Upper lobe of left lung (tissue), 6 donors: ENCODE measurements around the gene MXRA8. TPM values are rescaled to one million over a fixed set of nuclear protein-coding genes. Genes with fewer than 3 reads are reported as not detected.

Experiments used
- ATAC-seq, 2 donors: fragments of 200-7000 bp; cut with Tn5 transposase; one replicate each; pipeline ENCODE4 v1.9.1; 2022; ENCODE audit warnings: mild to moderate bottlenecking in 2 of 2, moderate library complexity in 2 of 2; ENCODE audit not compliant: low FRiP score in 2 of 2
- DNase-seq, 2 donors: peaks; one replicate each; pipeline ENCODE4 v3.0.0-alpha.2; 2019 to 2020
- H3K27ac ChIP-seq, 4 donors: fragments of 200-600 bp; sonication (generic); one replicate each; pipeline ENCODE4 v1.5.1; 2016 to 2019
- H3K27me3 ChIP-seq, 4 donors: fragments of 200-600 bp; sonication (generic); one replicate each; pipeline ENCODE4 v1.5.1; 2017 to 2019
- H3K36me3 ChIP-seq, 4 donors: fragments of 200-600 bp; sonication (generic); one replicate each; pipeline ENCODE4 v1.5.1; 2016 to 2019
- H3K4me1 ChIP-seq, 4 donors: fragments of 200-600 bp; sonication (generic); one replicate each; pipeline ENCODE4 v1.5.1; 2018 to 2019
- H3K4me3 ChIP-seq, 4 donors: fragments of 200-600 bp; sonication (generic); one replicate each; pipeline ENCODE4 v1.5.1; 2017 to 2019; ENCODE audit warnings: mild to moderate bottlenecking in 2 of 4, moderate library complexity in 1 of 4
- H3K9me3 ChIP-seq, 4 donors: fragments of 200-600 bp; sonication (generic); one replicate each; pipeline ENCODE4 v1.5.1; 2018 to 2019
- CTCF ChIP-seq, 6 experiments: fragments of 450-650 bp in 4 of 6; fragments of 200-600 bp in 2 of 6; sonication (generic) in 2 of 6; IDR thresholded peaks; one replicate each; pipeline ENCODE4 v1.5.1; 2016 to 2019; ENCODE audit warnings: antibody characterized with exemption in 6 of 6
- EP300 ChIP-seq, 4 donors: sonication (generic); formaldehyde crosslinking; IDR thresholded peaks; one replicate each; pipeline ENCODE4 v1.5.1; 2017; ENCODE audit warnings: antibody characterized with exemption in 4 of 4, control low read depth in 2 of 4
- POLR2A ChIP-seq, 4 donors: fragments of 450-650 bp; IDR thresholded peaks; one replicate each; pipeline ENCODE4 v1.5.1; 2016 to 2017; ENCODE audit warnings: antibody characterized with exemption in 4 of 4, mild to moderate bottlenecking in 2 of 4
- POLR2AphosphoS5 ChIP-seq, 2 donors: sonication (generic); formaldehyde crosslinking; IDR thresholded peaks; one replicate each; pipeline ENCODE4 v1.5.1; 2017; ENCODE audit warnings: antibody characterized with exemption in 2 of 2
- WGBS, 2 donors: methylation state at CpG; one replicate each; pipeline ENCODE4 v1.1.5; 2017 to 2018; 5-methylcytosine and 5-hydroxymethylcytosine counted together
- total RNA-seq, 6 donors: library from RNA; depleted of rRNA in 4 of 6; stranded (reverse); fragments of >200 nt in 4 of 6; gene quantifications; one replicate each; pipeline versions ENCODE4 v1.1.0 to v1.2.1, GENCODE V29; 2016 to 2021
- donor health status: DM: no; HTN: no; CAD: no; lungs with moderate emphysema.
- donor health status: DM: no; HTN: yes; CAD: no; lungs with severe emphysema.

The MXRA8 gene
- total RNA-seq, 6 donors from 2014 or later, result 23.9 to 137 (median 63.4) TPM

DNA sequence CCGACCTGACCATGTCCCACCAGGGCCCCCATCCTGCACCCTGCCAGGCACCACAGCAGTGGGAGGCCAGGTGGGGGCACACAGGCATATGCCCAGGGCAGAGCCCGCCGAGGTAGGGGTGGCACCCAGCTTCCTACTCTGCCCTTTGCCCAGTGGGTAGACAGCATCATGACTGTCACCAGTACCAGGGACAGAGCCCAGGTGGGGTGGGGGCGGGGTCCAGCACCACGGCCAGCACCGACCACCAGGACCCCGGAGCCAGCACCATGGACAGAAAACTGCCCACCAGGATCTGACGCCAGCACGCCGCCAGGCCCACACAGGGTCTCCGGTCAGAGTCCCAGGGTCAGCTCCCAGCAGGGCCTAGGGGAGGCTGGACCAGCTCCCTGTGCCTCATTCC, 23.5 kb downstream of the MXRA8 start:
- DNase-seq, result peak in 1 of 2 donors; percentile 76
- TF ChIP-seq POLR2A (IDR thresholded peaks at IDR 0.05) (no peak), EP300 (IDR thresholded peaks at IDR 0.05) (no peak), CTCF (IDR thresholded peaks at IDR 0.05) (no peak), POLR2AphosphoS5 (IDR thresholded peaks at IDR 0.05) (no peak)

DNA sequence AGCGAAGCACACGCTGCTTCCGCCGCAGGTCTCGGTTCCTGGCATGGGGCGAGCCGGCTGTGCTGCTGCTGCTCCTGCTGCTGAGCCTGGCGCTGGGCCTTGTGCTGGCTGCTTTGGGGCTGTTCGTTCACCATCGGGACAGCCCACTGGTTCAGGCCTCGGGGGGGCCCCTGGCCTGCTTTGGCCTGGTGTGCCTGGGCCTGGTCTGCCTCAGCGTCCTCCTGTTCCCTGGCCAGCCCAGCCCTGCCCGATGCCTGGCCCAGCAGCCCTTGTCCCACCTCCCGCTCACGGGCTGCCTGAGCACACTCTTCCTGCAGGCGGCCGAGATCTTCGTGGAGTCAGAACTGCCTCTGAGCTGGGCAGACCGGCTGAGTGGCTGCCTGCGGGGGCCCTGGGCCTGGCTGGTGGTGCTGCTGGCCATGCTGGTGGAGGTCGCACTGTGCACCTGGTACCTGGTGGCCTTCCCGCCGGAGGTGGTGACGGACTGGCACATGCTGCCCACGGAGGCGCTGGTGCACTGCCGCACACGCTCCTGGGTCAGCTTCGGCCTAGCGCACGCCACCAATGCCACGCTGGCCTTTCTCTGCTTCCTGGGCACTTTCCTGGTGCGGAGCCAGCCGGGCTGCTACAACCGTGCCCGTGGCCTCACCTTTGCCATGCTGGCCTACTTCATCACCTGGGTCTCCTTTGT, 24.7 kb downstream of the MXRA8 start:
- peaks cover 0 to 41% (median 21%) of the 10 kb centered on the region in 4 donors for H3K36me3 ChIP-seq
- DNase-seq, result peak in 1 of 2 donors; percentile 83
- TF ChIP-seq POLR2A (IDR thresholded peaks at IDR 0.05) (no peak), POLR2AphosphoS5 (IDR thresholded peaks at IDR 0.05) (no peak), CTCF (IDR thresholded peaks at IDR 0.05) (no peak), EP300 (IDR thresholded peaks at IDR 0.05) (no peak)
- H3K27ac ChIP-seq, result no peak overlapping the region
- ATAC-seq, result peak in 1 of 2 donors; percentile 7
- H3K4me1 ChIP-seq, result peaks cover 0 to 28% (median 11%) of the 10 kb centered on the region in 4 donors
- no peaks in the 10 kb centered on the region for H3K9me3 ChIP-seq
- H3K4me3 ChIP-seq, result no peak overlapping the region
- 91 to 92% methylated on average over 21 to 34 of the region's 36 CpGs for WGBS, 2 donors
- H3K27me3 ChIP-seq, result no peaks in the 10 kb centered on the region

More for the DNA sequence above, 23.5 kb downstream of the MXRA8 start:
- no peak overlapping the region for H3K27ac ChIP-seq
- ATAC-seq, result no peak
- peaks cover 0 to 28% (median 11%) of the 10 kb centered on the region in 4 donors for H3K4me1 ChIP-seq
- no peaks in the 10 kb centered on the region for H3K9me3 ChIP-seq
- WGBS, 2 donors, result 73% methylated on average over 10 of the region's 11 CpGs; no CpG with 5 or more reads in 1 of the 2 donors
- H3K27me3 ChIP-seq, result no peaks in the 10 kb centered on the region
- H3K4me3 ChIP-seq, result no peak overlapping the region
- H3K36me3 ChIP-seq, result peaks cover 3 to 48% (median 32%) of the 10 kb centered on the region in 4 donors

DNA sequence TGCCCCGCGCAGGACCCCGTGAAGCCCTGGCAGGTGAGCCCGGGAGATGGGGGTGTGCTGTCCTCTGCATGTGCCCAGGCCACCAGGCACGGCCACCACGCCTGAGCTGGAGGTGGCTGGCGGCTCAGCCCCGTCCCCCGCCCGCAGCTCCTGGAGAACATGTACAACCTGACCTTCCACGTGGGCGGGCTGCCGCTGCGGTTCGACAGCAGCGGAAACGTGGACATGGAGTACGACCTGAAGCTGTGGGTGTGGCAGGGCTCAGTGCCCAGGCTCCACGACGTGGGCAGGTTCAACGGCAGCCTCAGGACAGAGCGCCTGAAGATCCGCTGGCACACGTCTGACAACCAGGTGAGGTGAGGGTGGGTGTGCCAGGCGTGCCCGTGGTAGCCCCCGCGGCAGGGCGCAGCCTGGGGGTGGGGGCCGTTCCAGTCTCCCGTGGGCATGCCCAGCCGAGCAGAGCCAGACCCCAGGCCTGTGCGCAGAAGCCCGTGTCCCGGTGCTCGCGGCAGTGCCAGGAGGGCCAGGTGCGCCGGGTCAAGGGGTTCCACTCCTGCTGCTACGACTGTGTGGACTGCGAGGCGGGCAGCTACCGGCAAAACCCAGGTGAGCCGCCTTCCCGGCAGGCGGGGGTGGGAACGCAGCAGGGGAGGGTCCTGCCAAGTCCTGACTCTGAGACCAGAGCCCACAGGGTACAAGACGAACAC, 25.4 kb downstream of the MXRA8 start:
- Histone ChIP-seq H3K27me3 (no peaks in the 10 kb centered on the region), H3K27ac (no peak overlapping the region), H3K4me1 (peaks cover 0 to 28% (median 11%) of the 10 kb centered on the region in 4 donors), H3K36me3 (peaks cover 0 to 41% (median 21%) of the 10 kb centered on the region in 4 donors), H3K4me3 (no peak overlapping the region), H3K9me3 (no peaks in the 10 kb centered on the region)
- ATAC-seq, result no peak
- 62 to 69% methylated on average over 19 to 31 of the region's 48 CpGs for WGBS, 2 donors
- TF ChIP-seq CTCF (IDR thresholded peaks at IDR 0.05) (no peak), POLR2AphosphoS5 (IDR thresholded peaks at IDR 0.05) (no peak), POLR2A (IDR thresholded peaks at IDR 0.05) (no peak), EP300 (IDR thresholded peaks at IDR 0.05) (no peak)
- peak; percentile 62 to 89 for DNase-seq

GRCh38 chr1:1332031-1332755, 26.2 kb downstream of the MXRA8 start:
- 84 to 96% methylated on average over 10 to 51 of the region's 57 CpGs for WGBS, 2 donors
- H3K4me3 ChIP-seq, result no peak overlapping the region
- peaks cover 0 to 41% (median 23%) of the 10 kb centered on the region in 4 donors for H3K36me3 ChIP-seq
- H3K27ac ChIP-seq, result no peak overlapping the region
- ATAC-seq (no peak), DNase-seq (peak in 1 of 2 donors; percentile 82)
- no peaks in the 10 kb centered on the region for H3K27me3 ChIP-seq
- TF ChIP-seq EP300 (IDR thresholded peaks at IDR 0.05) (no peak), POLR2A (IDR thresholded peaks at IDR 0.05) (no peak), POLR2AphosphoS5 (IDR thresholded peaks at IDR 0.05) (peak in 1 of 2 donors; percentile 3)
- H3K9me3 ChIP-seq, result no peaks in the 10 kb centered on the region
- peaks cover 0 to 30% (median 11%) of the 10 kb centered on the region in 4 donors for H3K4me1 ChIP-seq
